ENCODE results near the gene DNAI1. TPM values are rescaled to one million over a fixed set of nuclear protein-coding genes. Genes with fewer than 3 reads are reported as not detected.

Gene DNAI1
- total RNA-seq, 1 donor from 2014 or later: not detected

- H3K36me3 Mint-ChIP-seq (ENCODE audit: low read depth): no peaks in the 10 kb centered on the region
- no peak overlapping the region for H3K4me3 Mint-ChIP-seq
These were observed 58.6 kb downstream of the DNAI1 start for GRCh38 chr9:34517185-34517584.

GRCh38 chr9:34518110-34518616, 59.6 kb downstream of the DNAI1 start:
- intact Hi-C loops (cut with micrococcal nuclease): no loop called here
- H3K4me1 Mint-ChIP-seq: peaks cover 5% of the 10 kb centered on the region
- ChIA-PET POLR2A (no interaction called here), CTCF (no interaction called here)
- peaks cover 2% of the 10 kb centered on the region for H3K27me3 Mint-ChIP-seq
- no peak for ATAC-seq (ENCODE audit: low read depth)
- no peak overlapping the region for H3K4me3 Mint-ChIP-seq
- DNase-seq: no peak
- TF ChIP-seq CTCF (IDR thresholded peaks at IDR 0.05): no peak
- H3K9me3 Mint-ChIP-seq: no peaks in the 10 kb centered on the region
- H3K27ac Mint-ChIP-seq: no peak overlapping the region
- H3K36me3 Mint-ChIP-seq (ENCODE audit: low read depth): no peaks in the 10 kb centered on the region

More at GRCh38 chr9:34517185-34517584, 58.6 kb downstream of the DNAI1 start:
- Mint-ChIP-seq H3K4me1 (peaks cover under 1% of the 10 kb centered on the region), H3K27ac (no peak overlapping the region), H3K9me3 (no peaks in the 10 kb centered on the region), H3K27me3 (peaks cover 2% of the 10 kb centered on the region)
- ATAC-seq (ENCODE audit: low read depth): no peak
- no peak for TF ChIP-seq CTCF (IDR thresholded peaks at IDR 0.05)
- intact Hi-C loops (cut with micrococcal nuclease): no loop called here
- CTCF ChIA-PET: no interaction called here
- DNase-seq: no peak
- POLR2A ChIA-PET: interaction anchor here (0.5 kb wide), 1 partner anchor 1217 kb away, joined by 5 read pairs; no protein-coding TSS in a partner anchor

- peaks cover 2% of the 10 kb centered on the region for H3K27me3 Mint-ChIP-seq
- H3K4me3 Mint-ChIP-seq: no peak overlapping the region
- no peak overlapping the region for H3K27ac Mint-ChIP-seq
- H3K4me1 Mint-ChIP-seq: peaks cover 9% of the 10 kb centered on the region
- ATAC-seq (ENCODE audit: low read depth) (no peak), DNase-seq (no peak)
- no peak for TF ChIP-seq CTCF (IDR thresholded peaks at IDR 0.05)
- no peaks in the 10 kb centered on the region for H3K36me3 Mint-ChIP-seq (ENCODE audit: low read depth)
- POLR2A ChIA-PET: no interaction called here
- CTCF ChIA-PET: no interaction called here
- intact Hi-C loops (cut with micrococcal nuclease): no loop called here
- H3K9me3 Mint-ChIP-seq: no peaks in the 10 kb centered on the region
These were observed 60.3 kb downstream of the DNAI1 start for GRCh38 chr9:34518896-34519295.

GRCh38 chr9:34519321-34520020, 60.9 kb downstream of the DNAI1 start:
- H3K27me3 Mint-ChIP-seq: peaks cover 2% of the 10 kb centered on the region
- H3K4me1 Mint-ChIP-seq: peaks cover 9% of the 10 kb centered on the region
- H3K9me3 Mint-ChIP-seq: no peaks in the 10 kb centered on the region
- no peak for TF ChIP-seq CTCF (IDR thresholded peaks at IDR 0.05)
- no peaks in the 10 kb centered on the region for H3K36me3 Mint-ChIP-seq (ENCODE audit: low read depth)
- ATAC-seq (ENCODE audit: low read depth) (no peak), DNase-seq (no peak)
- intact Hi-C loops (cut with micrococcal nuclease): loop anchor here (5.0 kb wide), 1 partner anchor 187 kb away; no protein-coding TSS in a partner anchor
- no peak overlapping the region for H3K4me3 Mint-ChIP-seq
- CTCF ChIA-PET: no interaction called here
- no peak overlapping the region for H3K27ac Mint-ChIP-seq
- POLR2A ChIA-PET: no interaction called here

- intact Hi-C loops (cut with micrococcal nuclease): loop anchor here (5.0 kb wide), 1 partner anchor 188 kb away; no protein-coding TSS in a partner anchor
- Mint-ChIP-seq H3K27ac (no peak overlapping the region), H3K27me3 (peaks cover 8% of the 10 kb centered on the region), H3K36me3 (ENCODE audit: low read depth) (no peaks in the 10 kb centered on the region), H3K4me3 (no peak overlapping the region), H3K4me1 (peaks cover 9% of the 10 kb centered on the region), H3K9me3 (no peaks in the 10 kb centered on the region)
- ChIA-PET CTCF (no interaction called here), POLR2A (no interaction called here)
- TF ChIP-seq CTCF (IDR thresholded peaks at IDR 0.05): no peak
- ATAC-seq (ENCODE audit: low read depth): no peak
- no peak for DNase-seq
These were observed 61.5 kb downstream of the DNAI1 start for GRCh38 chr9:34520096-34520495.

All from activated B cell treated with CpG ODN at 0.5 μM for 24 hours (primary cell).